H1 (cell line): Measurements from ENCODE around the gene MTMR10. TPM values are rescaled to one million over a fixed set of nuclear protein-coding genes. Genes with fewer than 3 reads are reported as not detected.

ENCODE experiments used
- CTCF ChIA-PET: fragments of 300-600 bp; sonication (Branson Sonifier 250); formaldehyde crosslinking; loops from one replicate; lab custom pipeline; 2021; ENCODE audit not compliant: partially characterized antibody; lab: Charles Lee
- POLR2A ChIA-PET: fragments of 300-600 bp; sonication (Branson Sonifier 250); formaldehyde crosslinking; loops from one replicate; lab custom pipeline; 2021; ENCODE audit warnings: inconsistent platforms; ENCODE audit not compliant: partially characterized antibody; lab: Charles Lee
- DNase-seq, 2 experiments: peaks; one replicate each; pipeline versions ENCODE4 v3.0.0 to v3.0.0-alpha.2; 2010 to 2022; ENCODE audit warnings: low spot score in 2 of 2, low read depth in 1 of 2, mixed read lengths in 1 of 2
- FAIRE-seq: peaks from 2 replicates; lab custom pipeline; 2011; peaks lifted over from hg19 to GRCh38; lab: Jason Lieb, UNC
- H2AFZ ChIP-seq: 2 replicates; pipeline ENCODE4 v1.8.1; 2012; ENCODE audit warnings: low read length, inconsistent platforms
- H2AK5ac ChIP-seq: 2 replicates; pipeline ENCODE4 v1.6.1; 2013; ENCODE audit warnings: low read depth, low read length
- H2BK120ac ChIP-seq: replicated peaks from 2 replicates; pipeline ENCODE3; 2013; ENCODE audit warnings: low read depth, low read length, inconsistent platforms
- H2BK12ac ChIP-seq: 2 replicates; pipeline ENCODE4 v1.6.1; 2013; ENCODE audit warnings: low read depth, low read length
- H2BK15ac ChIP-seq: 2 replicates; pipeline ENCODE4 v1.6.1; 2013; ENCODE audit warnings: low read length
- H2BK20ac ChIP-seq: 2 replicates; pipeline ENCODE4 v1.6.1; 2013; ENCODE audit warnings: low read length
- H2BK5ac ChIP-seq: 2 replicates; pipeline ENCODE4 v1.6.1; 2013; ENCODE audit warnings: low read depth, low read length
- H3K14ac ChIP-seq: 2 replicates; pipeline ENCODE4 v1.6.1; 2013; ENCODE audit warnings: inconsistent platforms; ENCODE audit not compliant: insufficient read length
- H3K18ac ChIP-seq: 2 replicates; pipeline ENCODE4 v1.6.1; 2013; ENCODE audit warnings: low read length; ENCODE audit errors: extremely low read depth
- H3K23ac ChIP-seq: 2 replicates; pipeline ENCODE4 v1.6.1; 2013; ENCODE audit warnings: inconsistent platforms; ENCODE audit not compliant: insufficient read length
- H3K23me2 ChIP-seq: 2 replicates; pipeline ENCODE4 v1.6.1; 2013; ENCODE audit warnings: low read depth, low read length
- H3K27ac ChIP-seq: 2 replicates; pipeline ENCODE4 v1.6.1; 2011; ENCODE audit warnings: low read depth, low read length, inconsistent platforms
- H3K27me3 ChIP-seq, 4 experiments: replicated peaks in 1 of 4; 1 replicate in 1 of 4; 2 replicates in 3 of 4; pipeline versions ENCODE4 v1.6.1 to v1.8.1; 2011 to 2013; ENCODE audit warnings: low read length in 3 of 4, mild to moderate bottlenecking in 3 of 4, inconsistent platforms in 2 of 4, mixed read lengths in 2 of 4, moderate library complexity in 1 of 4; ENCODE audit not compliant: control insufficient read depth in 3 of 4, insufficient read depth in 3 of 4; ENCODE audit errors: extremely low read depth in 1 of 4
- H3K36me3 ChIP-seq, 4 experiments: 2 replicates each; pipeline versions ENCODE4 v1.6.1 to v1.8.1; 2011 to 2013; ENCODE audit warnings: mild to moderate bottlenecking in 4 of 4, low read length in 3 of 4, moderate library complexity in 2 of 4, control low read depth in 1 of 4, inconsistent platforms in 1 of 4; ENCODE audit not compliant: insufficient read depth in 4 of 4, control insufficient read depth in 2 of 4
- H3K4ac ChIP-seq: replicated peaks from 2 replicates; pipeline ENCODE3; 2013; ENCODE audit warnings: low read length, low read depth, mixed read lengths, inconsistent platforms; ENCODE audit not compliant: insufficient read length
- H3K4me1 ChIP-seq, 4 experiments: replicated peaks in 1 of 4; 1 replicate in 1 of 4; 2 replicates in 3 of 4; pipeline versions ENCODE4 v1.6.1 to v1.8.1; 2011 to 2013; ENCODE audit warnings: low read length in 3 of 4, inconsistent platforms in 2 of 4, mixed read lengths in 1 of 4; ENCODE audit not compliant: insufficient read depth in 4 of 4, control insufficient read depth in 3 of 4
- H3K4me2 ChIP-seq, 2 experiments: 2 replicates each; pipeline versions ENCODE4 v1.6.1 to v1.8.1; 2011 to 2013; ENCODE audit warnings: low read depth in 2 of 2, low read length in 2 of 2, control low read depth in 1 of 2, inconsistent platforms in 1 of 2, mild to moderate bottlenecking in 1 of 2; ENCODE audit not compliant: insufficient read depth in 1 of 2
- H3K4me3 ChIP-seq, 4 experiments: fragments of 200-600, 300-600 bp in 1 of 4; sonication (generic), shearing (Covaris generic), sonication (Bioruptor Twin) in 1 of 4; 2 replicates each; pipeline versions ENCODE4 v1.5.1 to v1.8.1; 2011 to 2016; ENCODE audit warnings: low read length in 4 of 4, low read depth in 3 of 4, control low read depth in 2 of 4, inconsistent platforms in 2 of 4, mild to moderate bottlenecking in 2 of 4, mixed read lengths in 1 of 4, moderate library complexity in 1 of 4; ENCODE audit not compliant: insufficient read depth in 2 of 4; ENCODE audit errors: extremely low read depth in 1 of 4
- H3K56ac ChIP-seq: replicated peaks from 2 replicates; pipeline ENCODE3; 2013; ENCODE audit warnings: low read depth, mild to moderate bottlenecking, mixed read lengths, low read length, inconsistent platforms; ENCODE audit not compliant: insufficient read length
- H3K79me1 ChIP-seq: 2 replicates; pipeline ENCODE4 v1.6.1; 2013; ENCODE audit warnings: low read depth, low read length, control low read depth
- H3K79me2 ChIP-seq, 2 experiments: 2 replicates each; pipeline versions ENCODE4 v1.6.1 to v1.8.1; 2012 to 2013; ENCODE audit warnings: low read length in 2 of 2, mild to moderate bottlenecking in 2 of 2, inconsistent platforms in 1 of 2; ENCODE audit not compliant: insufficient read depth in 2 of 2, control insufficient read depth in 1 of 2
- H3K9ac ChIP-seq, 4 experiments: replicated peaks in 1 of 4; 1 replicate in 1 of 4; 2 replicates in 3 of 4; pipeline versions ENCODE4 v1.6.1 to v1.8.1; 2011 to 2013; ENCODE audit warnings: low read depth in 3 of 4, low read length in 3 of 4, control low read depth in 2 of 4, mild to moderate bottlenecking in 2 of 4, moderate library complexity in 2 of 4, inconsistent platforms in 1 of 4; ENCODE audit errors: extremely low read depth in 1 of 4
- H3K9me3 ChIP-seq, 2 experiments: 2 replicates each; pipeline versions ENCODE4 v1.6.1 to v1.8.1; 2012 to 2013; ENCODE audit warnings: mild to moderate bottlenecking in 2 of 2, moderate library complexity in 2 of 2, control low read depth in 1 of 2, inconsistent platforms in 1 of 2, low read depth in 1 of 2, low read length in 1 of 2, mixed read lengths in 1 of 2; ENCODE audit not compliant: insufficient read depth in 2 of 2
- H4K20me1 ChIP-seq, 2 experiments: replicated peaks in 1 of 2; 2 replicates each; pipeline versions ENCODE3 to v1.8.1; 2011 to 2013; ENCODE audit warnings: inconsistent platforms in 2 of 2, low read length in 2 of 2, mild to moderate bottlenecking in 1 of 2; ENCODE audit not compliant: insufficient read depth in 2 of 2, control insufficient read depth in 1 of 2
- H4K5ac ChIP-seq: 2 replicates; pipeline ENCODE4 v1.6.1; 2013; ENCODE audit warnings: low read length, low read depth, mixed read lengths, inconsistent platforms; ENCODE audit not compliant: insufficient read length
- H4K8ac ChIP-seq: 2 replicates; pipeline ENCODE4 v1.8.0; 2013; ENCODE audit warnings: mild to moderate bottlenecking, moderate library complexity, low read length, inconsistent platforms; ENCODE audit not compliant: insufficient read depth; ENCODE audit errors: extremely low read depth
- H4K91ac ChIP-seq: replicated peaks from 2 replicates; pipeline ENCODE3; 2013; ENCODE audit warnings: low read length, mixed read lengths, inconsistent platforms; ENCODE audit not compliant: insufficient read length
- SP2 ChIP-seq: IDR thresholded peaks from 2 replicates; pipeline ENCODE4 v1.6.1; 2012; ENCODE audit warnings: mild to moderate bottlenecking, low read length, inconsistent platforms
- SUZ12 ChIP-seq: fragments of 200-600 bp; sonication (generic); IDR thresholded peaks from 2 replicates; pipeline ENCODE4 v1.6.1; 2012; ENCODE audit warnings: mild to moderate bottlenecking, inconsistent platforms, low read length, moderate library complexity, mixed read lengths
- WGBS, 2 experiments: shearing (Covaris generic) in 1 of 2; methylation state at CpG; one replicate each; pipeline versions ENCODE4 v1.1.6 to v1.1.7; 2013 to 2015; ENCODE audit warnings: low lambda C conversion rate in 2 of 2, mixed read lengths in 2 of 2, inconsistent platforms in 1 of 2, low coverage in 1 of 2, missing lambda C conversion rate in 1 of 2; ENCODE audit not compliant: insufficient replicate concordance in 2 of 2, insufficient coverage in 1 of 2, insufficient read length in 1 of 2; ENCODE audit errors: extremely low coverage in 1 of 2, missing lambda C conversion rate in 1 of 2; 5-methylcytosine and 5-hydroxymethylcytosine counted together
- polyA plus RNA-seq, 7 experiments: library from polyadenylated mRNA; depleted of rRNA in 3 of 7; stranded (reverse) in 5 of 7; unstranded in 2 of 7; fragments of >200 nt in 5 of 7; fragments of 200-250 nt in 2 of 7; gene quantifications; 1 replicate in 5 of 7; 2 replicates in 1 of 7; 4 replicates in 1 of 7; pipeline versions ENCODE4 v1.2.1 to v1.2.3, GENCODE V29; 2011 to 2013; ENCODE audit warnings: missing spikeins in 2 of 7, mixed read lengths in 2 of 7
- total RNA-seq: library from RNA; stranded (reverse); fragmentation: NEBNext Ultra II Directional; extraction: Animal tissue kit (Norgen Biotek cat#: 25700); gene quantifications from 2 replicates; pipeline ENCODE4 v1.2.1, GENCODE V29; 2021

The MTMR10 gene
- total and polyA plus RNA-seq, 2 of the 8 experiments (the other 6 are each of a cell fraction or from before 2014, with no cell fraction given): 3.8 to 13.1 TPM

- 94% methylated on average over 5 of the region's 5 CpGs; no CpG with 5 or more reads in 1 of the 2 experiments for WGBS, 2 experiments
- Histone ChIP-seq H2BK5ac (no peak overlapping the region), H3K23me2 (0 out of 2 replicates have a peak, but pooled peaks cover 3% of the 10 kb centered on the region), H3K27ac (no peak overlapping the region), H3K36me3 (peaks cover 2 to 18% (median 9%) of the 10 kb centered on the region in 4 experiments; a peak in 7 of 8 replicates), H3K18ac (no peak overlapping the region), H2BK12ac (no peak overlapping the region), H3K9ac (peak overlapping the region in 1 of 4 experiments; percentile 20; a peak in 1 of 7 replicates), H3K56ac (no peak overlapping the region), H3K4me2 (peak overlapping the region; percentile 67 to 76; a peak in 2 of 4 replicates), H2BK120ac (no peak overlapping the region), H3K14ac (no peak overlapping the region), H3K4me3 (peak overlapping the region in 1 of 4 experiments; percentile 76; a peak in 3 of 8 replicates), H4K20me1 (no peaks in the 10 kb centered on the region), H3K79me2 (no peaks in the 10 kb centered on the region; a peak in 1 of 4 replicates), H2BK20ac (no peak overlapping the region), H4K91ac (no peak overlapping the region), H4K8ac (no peak overlapping the region), H3K79me1 (no peaks in the 10 kb centered on the region; the same call in none of the 2 replicates), H3K27me3 (no peaks in the 10 kb centered on the region), H3K23ac (no peak overlapping the region), H2AK5ac (no peak overlapping the region), H3K9me3 (no peaks in the 10 kb centered on the region), H3K4me1 (peaks cover 0 to 2% (median 0%) of the 10 kb centered on the region in 4 experiments; a peak in 1 of 7 replicates), H3K4ac (no peak overlapping the region), H2BK15ac (no peak overlapping the region), H2AFZ (no peak overlapping the region), H4K5ac (no peak overlapping the region)
- ChIA-PET CTCF (interaction anchor here (1.9 to 2.0 kb wide), 3 partner anchors 10 to 225 kb away, joined by 4 to 8 read pairs (median 7); no protein-coding TSS in a partner anchor), POLR2A (interaction anchor here (1.6 to 1.8 kb wide), 2 partner anchors 15 to 17 kb away, joined by 7 read pairs; no protein-coding TSS in a partner anchor)
- DNase-seq (no peak), FAIRE-seq (no peak)
- TF ChIP-seq SP2 (no peak), SUZ12 (peak; percentile 12; the same call in 1 of the 2 replicates)
These were observed 86.6 kb downstream of the MTMR10 start for GRCh38 chr15:30904812-30905211.
